8988T (cell line): ENCODE measurements around the gene CCDC192.

Experiments
- DNase-seq: peaks from one replicate; pipeline ENCODE4 v3.0.0; 2011

CCDC192 gene

DNA sequence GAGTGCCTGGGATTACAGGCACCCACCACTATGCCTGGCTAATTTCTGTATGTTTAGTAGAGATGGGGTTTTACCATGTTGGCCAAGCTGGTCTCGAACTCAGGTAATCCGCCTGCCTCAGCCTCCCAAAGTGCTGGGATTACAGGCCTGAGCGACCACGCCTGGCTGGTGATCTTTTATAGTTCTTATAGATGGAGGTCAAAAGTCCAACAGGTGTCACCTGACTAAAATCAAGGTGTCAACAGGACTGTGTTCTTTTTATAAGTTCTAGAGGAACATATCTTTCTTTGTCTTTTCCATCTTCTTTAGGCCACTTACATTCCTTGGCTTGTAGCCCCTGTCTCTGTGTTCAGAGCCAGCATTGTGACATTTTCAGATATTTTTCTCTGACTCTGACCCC lies 224.9 kb downstream of the CCDC192 start:
- no peak for DNase-seq

- no peak for DNase-seq
Observed at GRCh38 chr5:127930311-127930710, 227.1 kb downstream of the CCDC192 start.

GRCh38 chr5:127931396-127931795 lies 228.2 kb downstream of the CCDC192 start:
- no peak for DNase-seq

DNA sequence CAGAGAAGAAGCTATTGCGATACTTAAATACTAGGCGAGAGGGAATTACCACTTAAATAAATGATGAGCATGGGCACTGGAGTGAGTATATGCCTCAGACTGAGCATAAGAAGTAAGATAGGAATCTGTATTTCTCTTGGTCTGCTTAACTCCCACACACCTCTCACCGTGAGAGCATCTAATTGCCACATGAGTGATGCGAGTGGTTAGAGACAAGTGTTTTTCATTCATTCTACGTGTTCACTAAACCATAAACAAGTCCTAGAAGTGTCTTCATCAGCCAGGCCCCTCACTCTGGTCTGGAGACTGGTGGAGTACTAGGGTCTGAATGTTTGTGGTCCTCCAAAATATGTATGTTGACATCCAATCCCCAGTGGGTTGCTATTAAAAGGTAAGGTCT lies 230.2 kb downstream of the CCDC192 start:
- DNase-seq, result no peak

DNA sequence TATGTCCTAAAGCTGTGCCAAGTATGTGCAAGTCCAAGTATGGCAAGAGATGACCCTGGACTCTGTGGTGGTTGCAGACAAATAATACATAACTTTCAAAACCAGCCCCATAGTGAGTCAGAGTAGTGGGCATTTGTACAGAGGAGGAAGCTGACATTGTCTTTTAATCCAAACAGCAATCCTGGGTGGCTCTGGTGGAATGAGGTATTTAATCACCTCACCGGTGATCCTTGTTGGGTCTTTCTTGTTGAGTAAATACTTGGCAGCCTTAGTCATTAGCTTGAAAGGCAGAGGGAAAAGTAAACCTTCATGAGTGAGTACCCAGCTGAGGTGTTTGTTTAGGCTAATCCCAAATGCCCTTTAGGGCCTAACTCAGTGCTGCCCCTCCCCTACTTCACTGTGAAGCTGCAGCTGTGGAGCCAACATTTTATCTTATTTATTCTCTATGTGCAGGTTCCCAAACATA lies 231.6 kb downstream of the CCDC192 start:
- DNase-seq, result no peak

DNA sequence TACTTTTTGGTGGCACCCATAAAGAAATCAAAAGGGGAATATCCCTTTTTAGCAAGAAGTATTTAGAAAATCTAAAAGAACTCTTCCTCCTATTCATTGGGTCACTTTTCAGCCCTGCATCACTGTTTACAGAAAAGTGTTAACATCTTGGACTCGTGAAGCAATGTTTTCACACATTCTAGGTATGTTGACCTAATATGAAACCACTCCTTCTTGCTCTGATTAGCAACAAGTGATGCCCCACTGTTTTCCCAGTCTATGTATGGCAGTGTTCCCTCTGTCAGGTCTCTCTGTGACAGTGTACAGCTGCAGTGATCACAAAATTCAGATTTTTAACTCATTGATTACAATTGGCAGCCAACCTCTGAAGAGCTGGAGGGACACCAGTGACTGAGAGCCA lies 232.2 kb downstream of the CCDC192 start:
- no peak for DNase-seq

DNA sequence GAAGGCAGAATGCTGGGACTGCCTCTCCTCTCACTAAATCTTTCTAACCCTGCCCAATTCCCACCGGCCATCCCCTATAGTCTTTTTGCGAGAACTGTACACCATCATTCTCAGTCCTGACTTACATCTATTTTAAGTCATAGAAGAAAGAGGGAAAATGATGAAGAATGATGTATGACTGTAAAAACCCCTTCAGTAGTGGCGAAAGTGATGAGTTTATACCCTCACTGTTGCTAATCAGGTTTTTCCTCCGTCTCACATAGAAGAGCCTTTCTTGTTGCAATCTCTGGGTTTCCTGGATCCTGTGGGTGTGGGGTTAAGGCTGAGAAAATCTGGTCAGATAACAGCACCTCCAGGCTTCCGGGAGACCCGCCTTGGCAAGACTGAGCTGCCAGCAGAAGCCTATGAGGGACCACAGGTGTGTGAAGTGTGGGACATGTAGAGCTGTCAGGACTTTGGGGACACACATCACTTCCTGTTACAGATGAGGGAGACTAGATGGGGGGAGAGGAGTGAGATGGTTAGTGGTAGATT lies 233.3 kb downstream of the CCDC192 start:
- DNase-seq, result no peak

DNA sequence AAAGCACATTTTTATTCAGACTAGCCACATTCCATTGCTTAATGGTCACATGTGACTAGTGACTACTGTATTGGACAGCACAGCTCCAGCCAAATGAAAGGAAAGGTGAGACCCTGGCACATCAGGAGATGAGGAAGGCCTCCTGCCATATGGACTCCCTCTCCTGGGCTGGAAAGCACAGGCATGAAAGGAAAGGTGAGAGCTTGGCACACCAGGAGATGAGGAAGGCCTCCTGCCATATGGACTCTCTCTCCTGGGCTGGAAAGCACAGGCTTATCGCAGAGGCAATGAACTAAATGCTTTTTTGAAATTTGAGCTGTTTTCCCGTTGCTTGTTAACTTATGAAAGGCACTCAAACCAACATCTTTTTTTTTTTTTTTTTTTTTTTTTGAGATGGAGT lies 235.6 kb downstream of the CCDC192 start:
- DNase-seq, result no peak

- DNase-seq, result no peak
Observed at GRCh38 chr5:127940854-127941253, 237.7 kb downstream of the CCDC192 start.

GRCh38 chr5:127941646-127942045 lies 238.5 kb downstream of the CCDC192 start:
- DNase-seq, result no peak

DNA sequence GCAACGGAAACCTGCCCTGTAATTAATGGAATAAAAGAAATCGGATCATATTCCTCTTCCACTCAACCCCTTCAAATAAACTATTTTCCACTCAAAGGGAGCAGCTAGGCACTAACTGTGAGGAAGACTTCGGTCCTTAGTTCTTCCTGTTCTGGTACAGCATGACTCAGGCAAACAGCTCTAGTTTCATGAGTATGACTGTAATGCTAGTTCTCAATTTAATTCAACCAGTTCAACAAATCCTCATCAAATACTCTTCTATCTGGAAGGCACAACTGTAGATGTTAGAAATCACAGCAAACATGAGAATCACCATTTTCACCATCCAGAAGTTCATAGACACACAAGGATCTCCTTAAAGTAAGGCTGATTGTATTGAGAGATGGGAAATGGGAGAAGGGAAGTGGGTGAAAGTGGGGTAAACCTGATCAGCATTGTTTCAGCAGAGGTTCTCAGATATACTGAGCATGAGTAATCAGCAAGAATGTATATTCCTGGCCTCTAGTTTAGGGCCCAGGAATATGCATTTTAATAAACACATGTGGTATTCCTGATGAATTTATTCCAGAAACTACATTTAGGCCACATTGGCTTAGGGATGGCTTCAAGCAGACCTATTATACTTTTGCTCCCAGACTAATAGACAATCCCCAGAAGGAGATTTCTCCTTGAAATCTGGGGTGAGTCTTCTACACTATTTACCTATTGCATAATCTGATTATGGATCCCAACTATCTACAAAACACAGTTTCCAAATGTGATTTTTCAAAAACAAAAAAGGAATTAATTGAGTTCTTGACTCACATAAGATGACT lies 239.3 kb downstream of the CCDC192 start:
- no peak for DNase-seq

- DNase-seq, result no peak
Observed at GRCh38 chr5:127943061-127943371, 239.8 kb downstream of the CCDC192 start.

DNA sequence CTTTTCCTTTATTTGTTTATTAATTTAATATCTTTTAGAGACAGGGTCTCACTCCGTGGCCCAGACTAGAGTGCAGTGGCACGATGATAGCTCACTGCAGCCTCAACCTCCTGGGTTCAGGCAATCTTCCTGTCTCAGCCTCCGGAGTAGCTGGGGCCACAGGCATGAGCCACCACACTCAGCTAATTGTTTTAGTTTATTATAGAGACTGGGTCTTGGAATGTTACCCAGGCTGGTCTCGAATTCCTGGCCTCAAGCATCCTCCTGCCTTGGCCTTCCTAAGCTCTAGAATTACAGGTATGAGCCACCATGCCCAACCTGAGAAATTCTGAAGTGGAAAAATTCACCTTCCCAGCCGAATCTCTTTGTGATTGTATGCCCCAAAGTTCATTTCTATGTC lies 240.9 kb downstream of the CCDC192 start:
- no peak for DNase-seq

DNA sequence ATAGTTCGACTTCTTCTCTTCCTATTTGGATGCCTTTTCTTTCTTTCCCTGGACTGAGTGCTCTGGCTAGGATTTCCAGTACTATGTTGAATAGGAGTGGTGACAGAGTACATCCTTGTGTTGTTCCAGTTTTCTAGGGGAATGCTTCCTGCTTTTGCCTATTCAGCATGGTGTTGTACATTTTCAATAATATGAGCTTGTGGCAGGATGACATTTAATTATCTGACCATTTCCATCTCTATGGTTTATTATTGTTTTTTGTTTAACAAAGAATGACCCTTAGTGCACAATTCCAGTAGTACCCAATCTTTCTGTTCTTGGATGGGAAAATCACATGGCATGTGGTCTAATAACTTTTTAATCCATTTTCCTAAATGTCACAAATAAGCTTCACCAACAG lies 244.8 kb downstream of the CCDC192 start:
- DNase-seq, result no peak

DNA sequence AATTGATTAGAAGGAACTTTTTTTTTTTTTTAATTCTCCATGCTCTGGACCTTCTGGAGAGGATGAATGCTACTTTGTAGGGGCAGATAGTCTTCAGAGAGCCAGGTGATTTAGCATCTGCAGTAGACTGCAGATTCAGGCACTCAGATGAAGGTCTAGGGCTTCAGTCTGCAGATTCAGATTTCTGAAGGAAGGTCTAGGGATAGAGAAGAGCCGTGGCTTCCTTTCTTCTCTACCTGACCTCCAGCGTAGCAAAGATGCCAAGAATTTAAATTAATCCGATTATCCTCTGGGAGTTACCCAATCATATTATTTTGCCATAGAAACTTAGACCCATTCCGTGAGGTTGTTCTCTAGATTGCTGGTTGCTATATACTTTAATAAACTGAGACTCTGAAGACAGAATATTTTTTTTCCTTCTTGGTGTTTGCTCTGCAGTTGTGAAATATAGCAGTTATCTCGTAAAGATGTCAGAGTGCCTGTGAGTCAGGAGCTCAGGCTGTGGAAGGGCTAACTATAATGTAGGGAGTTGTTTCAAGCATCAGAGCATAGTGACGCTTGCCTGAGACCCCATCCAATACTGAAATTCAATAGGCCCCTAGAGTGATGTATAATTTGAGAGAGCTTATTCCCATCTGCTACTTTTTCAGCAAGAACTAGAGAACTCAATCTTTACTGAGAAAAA lies 247.7 kb downstream of the CCDC192 start:
- no peak for DNase-seq

DNA sequence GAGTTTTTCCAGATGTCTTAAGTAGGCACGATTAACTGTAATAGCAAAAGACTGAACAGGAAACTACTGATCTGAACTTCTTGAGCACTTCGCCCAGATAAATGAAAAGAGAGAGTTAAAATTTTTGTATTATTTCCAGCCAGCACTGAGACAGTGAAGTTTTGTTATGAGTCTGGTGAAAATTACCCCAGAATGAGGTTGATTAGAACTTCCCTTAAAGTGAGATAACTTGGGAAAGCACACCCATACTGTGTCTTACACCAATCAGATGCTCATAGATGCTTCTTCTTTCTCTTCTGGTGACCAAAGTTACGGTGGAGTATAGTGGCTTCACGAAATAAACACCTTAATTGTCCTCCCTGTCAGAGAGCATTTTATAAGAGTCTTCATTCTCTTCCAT lies 248.6 kb downstream of the CCDC192 start:
- no peak for DNase-seq

DNA sequence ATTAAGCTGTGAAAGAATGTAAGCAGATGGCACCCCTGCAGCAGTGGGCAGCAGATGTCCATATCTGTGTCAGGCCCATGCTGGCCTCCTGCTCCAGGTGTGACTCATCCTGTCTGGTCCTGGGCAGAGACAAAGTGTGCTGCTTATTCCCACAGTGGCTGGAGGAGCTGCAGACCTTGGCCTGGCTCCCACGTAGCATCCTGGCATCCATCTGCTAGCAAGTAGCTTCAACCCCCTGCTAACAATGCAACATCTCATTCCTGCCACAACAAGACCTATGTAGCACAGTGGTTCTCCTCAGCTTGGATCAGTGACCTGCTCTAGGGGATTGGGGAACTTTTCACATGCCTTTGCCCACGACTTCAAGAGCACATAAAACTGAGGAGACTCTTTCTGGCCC lies 254.0 kb downstream of the CCDC192 start:
- DNase-seq, result no peak

DNA sequence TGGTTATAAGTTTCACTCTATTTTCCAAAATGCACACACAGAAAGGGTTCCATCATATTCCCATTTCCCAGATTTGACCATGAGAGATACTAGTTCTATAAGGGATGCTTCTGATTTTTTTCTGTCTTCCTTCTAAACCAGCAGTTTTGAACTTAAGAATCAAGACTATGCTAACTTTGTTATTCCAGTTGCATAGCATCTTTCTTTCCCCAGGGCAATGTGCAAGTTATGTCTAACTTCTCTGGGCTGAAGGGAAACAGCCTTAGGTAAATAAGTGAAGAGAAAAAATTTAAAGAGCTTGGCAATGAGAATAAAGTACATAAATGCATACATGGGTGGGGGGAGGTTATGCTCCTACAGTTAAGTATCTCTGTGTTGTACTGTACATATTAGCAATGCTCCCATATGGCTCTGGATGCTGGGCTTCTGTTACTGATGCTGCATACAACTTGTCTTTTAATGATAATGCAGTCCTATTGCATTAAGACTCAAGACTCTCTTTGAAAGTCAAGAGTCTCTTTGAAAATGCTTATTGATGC lies 254.6 kb downstream of the CCDC192 start:
- DNase-seq, result no peak

GRCh38 chr5:127958421-127959011 lies 255.3 kb downstream of the CCDC192 start:
- no peak for DNase-seq

DNA sequence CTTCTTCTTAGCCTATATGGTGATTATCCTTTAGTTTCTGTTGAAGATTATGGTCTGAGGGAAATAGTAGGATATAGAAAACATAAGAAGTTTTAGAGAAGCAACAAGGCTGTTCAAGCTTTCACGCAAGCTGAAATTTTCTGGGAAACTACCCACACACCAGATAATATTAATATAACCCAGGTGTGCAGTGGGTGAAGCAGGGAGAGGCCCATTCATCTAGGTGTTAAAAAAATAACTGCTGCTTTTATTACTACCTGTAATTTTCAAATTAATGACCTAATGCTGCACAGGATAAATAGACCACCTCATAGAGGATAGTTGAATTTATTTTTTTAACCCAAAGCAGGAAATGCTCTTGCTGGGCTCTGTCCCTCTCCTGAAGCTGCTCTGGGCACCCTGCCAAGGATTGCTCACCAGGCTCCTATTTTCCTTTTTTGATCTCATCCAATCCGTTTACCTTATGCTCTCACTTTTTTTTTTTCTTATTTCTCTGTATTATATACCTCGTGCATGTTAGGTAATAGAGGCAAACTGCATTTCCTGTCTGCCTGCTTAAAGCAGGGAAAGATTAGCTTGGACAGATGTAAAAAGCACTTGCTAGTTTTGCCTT lies 256.1 kb downstream of the CCDC192 start:
- DNase-seq, result no peak

DNA sequence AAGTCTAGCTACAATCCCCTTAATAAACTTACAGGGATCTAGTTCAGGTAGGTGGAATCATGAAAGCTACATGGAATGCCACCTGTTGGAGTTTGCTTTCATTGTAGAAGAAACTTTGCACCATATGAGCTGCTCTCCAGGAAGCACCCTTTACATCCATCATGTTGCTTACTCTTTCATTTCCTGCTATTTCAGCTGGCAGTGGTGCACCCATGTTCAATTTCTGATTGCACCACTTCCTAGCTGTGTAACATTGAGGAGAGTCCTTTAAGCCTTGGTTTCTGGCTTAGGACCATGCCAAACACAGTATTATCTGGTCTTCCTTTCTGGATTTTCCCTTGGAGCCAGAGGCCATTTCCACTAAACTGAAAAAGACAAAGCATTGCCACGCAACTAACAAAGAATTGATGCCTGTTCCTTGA lies 257.1 kb downstream of the CCDC192 start:
- no peak for DNase-seq

DNA sequence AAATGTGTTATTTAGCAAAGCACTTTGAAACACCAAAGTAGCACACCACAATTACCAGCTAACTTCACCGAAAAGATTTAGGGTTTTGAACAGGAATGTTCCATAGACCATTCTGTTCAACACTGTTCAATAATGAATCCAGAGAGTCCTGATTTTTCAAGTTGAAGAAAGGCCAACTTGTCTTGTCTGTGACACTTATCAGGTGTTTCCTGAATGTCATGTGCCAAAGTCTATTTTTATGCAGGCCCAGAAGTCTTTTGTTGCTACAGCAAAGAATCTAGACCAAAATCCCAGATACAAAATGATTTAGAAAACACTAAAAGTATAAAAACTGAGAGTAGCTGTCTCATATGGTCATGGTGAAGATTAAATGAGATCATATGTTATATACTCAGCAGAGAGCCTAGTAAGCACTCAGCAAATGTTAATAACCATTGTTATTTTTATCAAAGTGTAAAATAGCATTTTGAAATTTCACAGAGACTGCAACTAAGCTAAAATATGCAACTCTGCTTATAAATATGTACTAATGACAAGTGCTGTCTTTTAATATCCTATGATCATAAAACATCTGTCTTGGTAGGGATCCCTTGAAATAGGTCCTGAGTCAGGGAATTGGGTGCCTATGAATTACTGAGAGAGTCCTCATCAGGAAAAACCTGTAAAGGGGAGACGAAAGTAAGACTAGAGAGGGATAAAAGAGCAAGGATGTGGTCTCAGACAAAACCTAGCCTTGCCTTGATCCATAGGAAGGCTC lies 258.0 kb downstream of the CCDC192 start:
- DNase-seq, result no peak

DNA sequence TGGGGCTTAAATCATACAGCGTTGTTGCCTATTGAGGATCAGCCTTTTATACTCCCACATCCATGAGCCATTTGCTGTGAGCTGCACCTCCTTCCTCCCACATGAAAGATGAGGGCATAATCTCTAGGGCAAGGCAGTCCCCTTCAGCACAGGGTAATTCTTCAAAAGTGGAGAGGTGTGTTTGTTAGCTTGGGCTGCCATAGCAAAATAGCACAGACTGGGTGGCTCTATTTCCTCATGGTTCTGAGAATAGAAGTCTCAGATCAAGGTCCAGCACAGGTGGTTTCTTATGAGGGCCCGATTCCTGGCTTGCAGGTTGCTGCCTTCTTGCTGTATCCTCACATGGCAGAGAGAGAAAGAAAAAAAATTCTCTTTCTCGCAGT lies 258.6 kb downstream of the CCDC192 start:
- no peak for DNase-seq
